Articular chondrocyte of knee joint (primary cell): ENCODE results near the gene SLC49A4. TPM values are rescaled to one million over a fixed set of nuclear protein-coding genes. Genes with fewer than 3 reads are reported as not detected.

Source experiments
- total RNA-seq: library from RNA; depleted of rRNA; stranded (reverse); fragments of >200 nt; gene quantifications from 2 replicates; pipeline ENCODE4 v1.2.3, GENCODE V29; 2012

SLC49A4 gene
- 33.9 and 35.8 TPM in 2 replicates for total RNA-seq

GRCh38 chr3:122794779-122795673, at the start of gene SLC49A4:
Gene SLC49A4 (plus strand): TSS chr3:122795069. CDS start chr3:122795193, 124 bp downstream.

GRCh38 chr3:122793568-122794416, 1.1 kb upstream of the SLC49A4 start, which contains the start of gene HSPBAP1:
Gene HSPBAP1 (minus strand): TSS chr3:122793831. CDS start chr3:122793680, 151 bp downstream.

Other genes starting within 250 kb of the SLC49A4 start
- gene PARP9, start 230.8 kb upstream of the SLC49A4 start, total RNA-seq: 38.5 and 45.6 TPM in 2 replicates
- 38.5 and 43.0 TPM in 2 replicates for gene DTX3L, start 230.7 kb upstream of the SLC49A4 start, total RNA-seq
- 0.78 and 1.8 TPM in 2 replicates for gene PARP15, start 217.4 kb upstream of the SLC49A4 start, total RNA-seq
- 68.1 and 69.4 TPM in 2 replicates for gene PARP14, start 114.2 kb upstream of the SLC49A4 start, total RNA-seq
- gene HSPBAP1, start 1.2 kb upstream of the SLC49A4 start, total RNA-seq: 9.3 and 14.1 TPM in 2 replicates
- gene SEMA5B, start 232.7 kb downstream of the SLC49A4 start, total RNA-seq: 0.13 and 0.32 TPM in 2 replicates